ENCODE data around the gene UBE2D4.

DNA sequence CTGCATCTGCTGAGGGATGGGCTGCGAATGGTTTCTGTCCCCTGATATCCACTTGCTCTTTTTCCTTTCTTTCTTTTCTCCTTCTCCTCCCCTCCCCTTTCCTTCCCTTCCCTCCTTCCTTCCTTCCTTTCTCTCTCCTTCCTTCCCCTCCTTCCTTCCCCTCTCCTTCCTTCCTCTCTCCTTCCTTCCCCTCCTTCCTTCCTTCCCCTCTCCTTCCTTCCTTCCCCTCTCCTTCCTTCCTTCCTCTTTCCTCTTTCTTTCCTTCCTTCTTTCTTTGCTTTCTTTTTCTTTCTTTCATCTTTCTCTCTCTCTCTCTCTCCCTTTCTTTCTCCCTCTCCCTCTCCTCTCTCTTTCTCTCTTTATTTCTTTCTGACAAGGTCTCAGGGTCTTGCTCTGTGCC, 51.3 kb downstream of the UBE2D4 start:
- TF ChIP-seq CTCF (IDR thresholded peaks at IDR 0.05): no peak
- TF ChIP-seq POLR2AphosphoS5 (IDR thresholded peaks at IDR 0.05): no peak
- no peak for TF ChIP-seq POLR2A (IDR thresholded peaks at IDR 0.05)

Data from breast epithelium (tissue), 3 donors.